ENCODE results near the gene RNF26.
A peak's percentile ranks its signal among the peaks of the same experiment; 100 is the strongest.

Gene RNF26

DNA sequence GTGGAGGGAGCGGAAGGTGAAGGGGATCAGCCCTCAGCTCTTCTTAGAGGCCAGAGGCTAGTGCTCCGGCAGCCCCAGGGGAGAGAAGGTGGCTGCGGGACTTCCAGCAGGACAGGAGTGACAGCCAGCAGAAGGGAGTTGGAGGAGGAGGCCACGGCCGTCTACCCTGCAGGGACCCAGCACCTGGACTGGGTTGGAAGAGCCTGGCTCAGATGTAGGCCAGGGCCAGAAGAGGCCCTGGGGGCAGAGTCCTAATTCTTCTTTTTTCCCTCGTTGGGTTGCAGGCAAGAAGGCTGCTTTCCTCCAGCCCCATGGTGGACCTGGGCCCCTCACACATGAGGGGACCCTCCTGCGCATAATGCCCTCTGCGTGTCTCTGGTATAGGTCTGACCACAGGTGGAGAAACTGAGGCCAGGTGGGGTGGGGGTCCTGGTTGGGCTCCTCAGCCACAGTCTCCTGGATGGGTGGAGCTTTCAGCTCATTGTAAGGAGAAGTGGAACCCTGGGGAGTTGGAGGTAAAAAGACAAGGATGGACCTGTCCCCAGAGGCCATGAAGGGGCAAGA is 15.1 kb upstream of the RNF26 start:
- FAIRE-seq (no peak), DNase-seq (ENCODE audit: insufficient read length, low spot score) (no peak)
- TF ChIP-seq, protein P1, sequence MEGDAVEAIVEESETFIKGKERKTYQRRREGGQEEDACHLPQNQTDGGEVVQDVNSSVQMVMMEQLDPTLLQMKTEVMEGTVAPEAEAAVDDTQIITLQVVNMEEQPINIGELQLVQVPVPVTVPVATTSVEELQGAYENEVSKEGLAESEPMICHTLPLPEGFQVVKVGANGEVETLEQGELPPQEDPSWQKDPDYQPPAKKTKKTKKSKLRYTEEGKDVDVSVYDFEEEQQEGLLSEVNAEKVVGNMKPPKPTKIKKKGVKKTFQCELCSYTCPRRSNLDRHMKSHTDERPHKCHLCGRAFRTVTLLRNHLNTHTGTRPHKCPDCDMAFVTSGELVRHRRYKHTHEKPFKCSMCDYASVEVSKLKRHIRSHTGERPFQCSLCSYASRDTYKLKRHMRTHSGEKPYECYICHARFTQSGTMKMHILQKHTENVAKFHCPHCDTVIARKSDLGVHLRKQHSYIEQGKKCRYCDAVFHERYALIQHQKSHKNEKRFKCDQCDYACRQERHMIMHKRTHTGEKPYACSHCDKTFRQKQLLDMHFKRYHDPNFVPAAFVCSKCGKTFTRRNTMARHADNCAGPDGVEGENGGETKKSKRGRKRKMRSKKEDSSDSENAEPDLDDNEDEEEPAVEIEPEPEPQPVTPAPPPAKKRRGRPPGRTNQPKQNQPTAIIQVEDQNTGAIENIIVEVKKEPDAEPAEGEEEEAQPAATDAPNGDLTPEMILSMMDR (IDR thresholded peaks at IDR 0.05; ENCODE audit: insufficient read depth, missing control alignments), result no peak

DNA sequence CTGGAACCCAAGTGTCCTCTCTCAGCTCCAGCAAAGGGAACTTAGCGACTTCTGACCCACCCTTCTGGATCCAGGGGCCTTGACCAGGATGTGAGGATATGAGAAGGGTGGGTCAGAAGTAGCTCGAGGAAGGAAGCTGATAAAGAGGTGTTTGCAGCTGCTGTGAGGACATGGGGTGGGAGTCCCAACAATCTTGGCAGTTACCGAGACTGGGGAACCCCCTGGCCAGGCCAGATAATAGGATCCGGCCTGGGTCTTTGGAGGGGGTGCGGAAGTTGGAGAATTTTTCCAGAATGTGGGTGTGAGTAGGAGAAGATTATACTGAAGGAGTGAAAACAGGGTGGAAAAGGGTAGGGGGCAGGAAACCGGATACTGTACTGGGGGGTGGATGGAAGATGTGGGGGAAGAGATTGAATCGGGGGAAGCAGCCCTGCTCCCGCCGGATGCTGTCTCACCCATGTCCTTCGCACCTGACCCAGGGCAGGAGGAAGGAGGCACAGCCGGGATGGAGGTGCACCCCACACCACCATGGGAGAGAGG is 14.6 kb upstream of the RNF26 start:
- DNase-seq (ENCODE audit: insufficient read length, low spot score), result no peak
- FAIRE-seq, result no peak
- TF ChIP-seq, protein P1 (IDR thresholded peaks at IDR 0.05; ENCODE audit: insufficient read depth, missing control alignments), result no peak

DNA sequence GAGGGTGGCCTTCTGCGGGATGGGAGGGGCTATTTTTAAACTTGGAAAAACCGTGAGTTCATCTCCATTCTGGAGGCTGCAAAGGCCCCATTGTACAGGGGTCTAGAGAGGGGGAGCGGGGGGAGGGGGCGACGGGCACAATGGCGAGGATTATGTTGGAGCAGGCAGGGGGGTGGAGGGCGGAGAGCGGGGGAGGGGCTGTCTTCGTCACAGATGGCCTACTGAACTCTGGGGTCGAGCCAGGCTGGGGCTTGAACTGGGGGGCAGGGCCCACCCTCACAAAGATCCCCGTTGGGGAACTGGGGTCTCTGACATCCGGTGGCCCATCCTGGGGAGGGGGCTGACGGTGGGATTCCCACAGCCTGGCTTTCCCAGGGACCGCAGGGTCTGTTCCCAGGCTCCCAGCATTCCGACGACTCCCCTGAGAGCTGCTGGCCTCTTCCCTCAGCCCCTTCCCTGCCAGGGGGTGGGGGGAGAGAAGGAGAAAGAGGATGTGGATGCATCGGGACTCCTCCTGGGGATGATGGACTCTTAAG is 14.0 kb upstream of the RNF26 start:
- TF ChIP-seq, protein P1 (IDR thresholded peaks at IDR 0.05; ENCODE audit: insufficient read depth, missing control alignments), result no peak

DNA sequence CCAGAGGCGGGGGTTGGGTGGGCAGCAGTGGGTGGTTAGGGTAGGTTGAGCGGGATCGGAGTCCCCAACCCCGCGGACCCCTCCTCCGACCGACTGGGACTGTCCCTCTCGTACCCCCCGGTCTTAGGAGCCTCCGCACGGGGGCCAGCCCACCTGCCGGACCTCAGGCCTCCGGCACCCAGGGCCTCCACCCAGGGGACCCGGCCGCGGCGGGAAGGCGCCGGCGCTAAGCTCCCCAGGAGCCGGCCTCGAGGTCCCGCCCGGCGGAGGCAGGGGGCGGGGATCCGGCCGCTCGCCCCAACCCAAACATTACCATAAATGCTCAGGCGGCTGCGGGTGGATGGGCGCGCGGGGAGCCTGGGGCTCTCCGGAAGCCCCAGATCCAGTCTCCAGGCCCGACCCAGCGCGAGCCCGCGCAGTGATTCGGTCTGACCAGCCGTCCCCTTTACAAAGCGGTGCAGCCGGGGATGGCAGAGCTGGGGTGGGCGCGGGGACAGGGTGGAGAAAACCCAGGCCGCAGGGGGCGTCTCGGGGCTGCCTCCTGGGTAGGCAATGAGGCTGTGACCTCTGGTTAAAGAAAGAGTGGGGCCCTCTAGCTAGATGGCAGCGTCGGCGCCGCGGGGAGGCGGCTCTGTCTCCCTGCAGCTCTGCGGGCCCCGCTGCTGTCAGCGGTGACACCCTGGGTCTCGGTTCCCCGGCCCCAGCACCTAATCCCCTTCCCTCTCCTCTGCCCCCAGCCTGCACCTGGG is 13.4 kb upstream of the RNF26 start:
- DNase-seq (ENCODE audit: insufficient read length, low spot score) (peak; percentile 83), FAIRE-seq (no peak)
- TF ChIP-seq, protein P1 (IDR thresholded peaks at IDR 0.05; ENCODE audit: insufficient read depth, missing control alignments), result no peak

More for the DNA sequence above, 14.0 kb upstream of the RNF26 start:
- DNase-seq (ENCODE audit: insufficient read length, low spot score) (no peak), FAIRE-seq (no peak)

DNA sequence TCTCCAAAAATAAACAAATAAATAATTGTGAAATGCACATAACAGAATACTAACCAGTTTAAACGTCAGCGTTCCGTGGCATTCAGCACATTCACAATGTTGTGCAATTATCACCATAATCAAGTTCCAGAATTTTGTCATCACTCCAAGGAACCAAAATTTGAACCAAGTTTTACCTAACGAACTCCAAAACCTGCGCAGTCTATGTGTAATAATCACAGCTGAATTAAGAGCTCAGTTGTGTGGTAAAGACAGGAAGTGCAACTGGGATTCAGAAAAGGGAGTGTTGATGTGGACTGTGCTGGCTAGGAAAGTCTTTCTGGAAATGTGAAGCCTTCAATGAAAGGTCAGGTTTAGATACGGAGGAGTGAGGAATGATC is 12.0 kb upstream of the RNF26 start:
- FAIRE-seq, result no peak

DNA sequence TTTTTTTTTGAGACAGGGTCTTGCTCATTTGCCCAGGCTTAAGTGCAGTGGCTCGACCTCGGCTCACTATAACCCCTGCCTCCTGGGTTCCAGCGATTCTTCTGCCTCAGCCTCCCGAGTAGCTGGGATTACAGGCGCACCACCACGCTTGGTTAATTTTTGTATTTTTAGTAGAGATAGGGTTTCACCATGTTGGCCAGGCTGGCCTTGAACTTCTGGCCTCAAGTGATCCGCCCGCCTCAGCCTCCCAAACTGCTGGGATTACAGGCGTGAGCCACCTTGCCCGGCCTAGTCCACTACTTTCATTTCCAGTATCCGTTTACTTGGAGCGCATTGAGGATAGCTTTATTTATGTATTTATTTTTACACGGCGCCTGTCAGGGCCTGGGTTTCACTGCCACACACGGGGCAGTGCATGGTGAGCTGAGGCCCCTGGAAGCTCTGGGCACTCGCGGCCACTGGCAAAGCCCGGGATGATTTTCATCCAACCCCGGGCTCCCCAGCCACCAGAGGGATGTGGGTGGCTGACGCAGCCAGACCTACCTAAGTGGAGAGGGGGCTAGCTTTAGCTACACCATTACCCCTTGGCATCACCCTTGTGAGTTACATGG is 11.3 kb upstream of the RNF26 start:
- no peak for FAIRE-seq
- TF ChIP-seq, protein P1 (IDR thresholded peaks at IDR 0.05; ENCODE audit: insufficient read depth, missing control alignments), result no peak
- no peak for DNase-seq (ENCODE audit: insufficient read length, low spot score)

More for the DNA sequence above, 12.0 kb upstream of the RNF26 start:
- DNase-seq (ENCODE audit: insufficient read length, low spot score), result no peak
- TF ChIP-seq, protein P1 (IDR thresholded peaks at IDR 0.05; ENCODE audit: insufficient read depth, missing control alignments), result no peak

Data from D721Med (cell line).